Mammary epithelial cell (primary cell): ENCODE measurements around the gene ATRNL1.

Experiments
- EZH2 ChIP-seq: IDR thresholded peaks from 2 replicates; pipeline ENCODE4 v1.6.1; 2012; ENCODE audit warnings: low read length, inconsistent platforms, borderline replicate concordance
- TF ChIP-seq, protein P1 (sequence below), 2 donors: IDR thresholded peaks in 1 of 2; conservative IDR thresholded peaks in 1 of 2; 2 replicates each; pipeline ENCODE4 v1.5.1; 2011 to 2012; ENCODE audit warnings: inconsistent platforms in 2 of 2, low read length in 2 of 2, mild to moderate bottlenecking in 2 of 2, control low read depth in 1 of 2, low read depth in 1 of 2; ENCODE audit not compliant: insufficient read depth in 1 of 2; ENCODE audit errors: extremely low read depth in 1 of 2

DNA sequence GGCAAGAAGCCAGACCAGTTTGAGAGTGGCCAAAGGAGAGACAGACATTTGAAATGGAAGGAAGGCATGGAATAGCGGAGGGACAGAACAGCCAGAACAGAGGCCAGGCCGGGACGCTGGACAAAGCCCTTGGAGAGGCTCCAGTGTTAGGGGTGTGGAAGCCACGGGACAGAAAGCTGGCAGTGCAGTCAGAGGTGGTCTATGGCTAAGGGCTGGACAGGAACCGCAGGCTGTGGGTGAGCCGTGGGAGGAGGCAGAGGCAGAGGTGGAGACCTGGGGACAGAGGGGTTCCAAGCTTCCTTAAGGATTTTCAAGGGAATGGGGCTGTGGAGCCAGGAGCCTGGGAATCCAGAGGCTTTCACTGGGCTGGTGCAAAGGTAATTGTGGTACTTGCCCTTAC, 878.8 kb downstream of the ATRNL1 start:
- TF ChIP-seq, protein P1, sequence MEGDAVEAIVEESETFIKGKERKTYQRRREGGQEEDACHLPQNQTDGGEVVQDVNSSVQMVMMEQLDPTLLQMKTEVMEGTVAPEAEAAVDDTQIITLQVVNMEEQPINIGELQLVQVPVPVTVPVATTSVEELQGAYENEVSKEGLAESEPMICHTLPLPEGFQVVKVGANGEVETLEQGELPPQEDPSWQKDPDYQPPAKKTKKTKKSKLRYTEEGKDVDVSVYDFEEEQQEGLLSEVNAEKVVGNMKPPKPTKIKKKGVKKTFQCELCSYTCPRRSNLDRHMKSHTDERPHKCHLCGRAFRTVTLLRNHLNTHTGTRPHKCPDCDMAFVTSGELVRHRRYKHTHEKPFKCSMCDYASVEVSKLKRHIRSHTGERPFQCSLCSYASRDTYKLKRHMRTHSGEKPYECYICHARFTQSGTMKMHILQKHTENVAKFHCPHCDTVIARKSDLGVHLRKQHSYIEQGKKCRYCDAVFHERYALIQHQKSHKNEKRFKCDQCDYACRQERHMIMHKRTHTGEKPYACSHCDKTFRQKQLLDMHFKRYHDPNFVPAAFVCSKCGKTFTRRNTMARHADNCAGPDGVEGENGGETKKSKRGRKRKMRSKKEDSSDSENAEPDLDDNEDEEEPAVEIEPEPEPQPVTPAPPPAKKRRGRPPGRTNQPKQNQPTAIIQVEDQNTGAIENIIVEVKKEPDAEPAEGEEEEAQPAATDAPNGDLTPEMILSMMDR (conservative IDR thresholded peaks at IDR 0.05 in 1 of 2, IDR thresholded peaks at IDR 0.05 in 1 of 2; ENCODE audit: extremely low read depth in 1 of 2, insufficient read depth in 1 of 2, low read depth in 1 of 2, low read length in 2 of 2) = no peak
- TF ChIP-seq EZH2 = no peak
